Natural killer cell (primary cell): Measurements from ENCODE around the gene CYREN. TPM values are rescaled to one million over a fixed set of nuclear protein-coding genes. Genes with fewer than 3 reads are reported as not detected.

ENCODE experiments used
- ATAC-seq, 3 donors: fragments of 150-1000 bp in 2 of 3; fragments of 200-7000 bp in 1 of 3; cut with Tn5 transposase; 1 replicate in 1 of 3; 2 replicates in 2 of 3; pipeline ENCODE4 v1.10.0; 2021; ENCODE audit warnings: mild to moderate bottlenecking in 2 of 3, moderate library complexity in 2 of 3
- DNase-seq, 2 donors: peaks; one replicate each; pipeline versions ENCODE4 v3.0.0 to v3.0.0-alpha.2; 2013 to 2021; ENCODE audit warnings: mixed read lengths in 1 of 2
- H3K27ac ChIP-seq: one replicate; pipeline ENCODE4 v1.5.1; 2013; ENCODE audit warnings: mild to moderate bottlenecking, low read length
- H3K27me3 ChIP-seq: one replicate; pipeline ENCODE4 v1.6.1; 2013; ENCODE audit warnings: low read length; ENCODE audit not compliant: control insufficient read depth, insufficient read depth
- H3K36me3 ChIP-seq: one replicate; pipeline ENCODE4 v1.6.1; 2013; ENCODE audit warnings: low read length; ENCODE audit not compliant: control insufficient read depth, insufficient read depth
- H3K4me1 ChIP-seq: one replicate; pipeline ENCODE4 v1.6.1; 2013; ENCODE audit warnings: low read length; ENCODE audit not compliant: control insufficient read depth, insufficient read depth
- H3K4me3 ChIP-seq: one replicate; pipeline ENCODE4 v1.5.1; 2013; ENCODE audit warnings: low read length
- H3K9me3 ChIP-seq: one replicate; pipeline ENCODE4 v1.6.1; 2013; ENCODE audit warnings: low read length; ENCODE audit not compliant: control insufficient read depth, insufficient read depth
- H3K27ac Mint-ChIP-seq, 2 donors: one replicate each; pipeline ENCODE4 v1.8.0; 2022; ENCODE audit warnings: mild to moderate bottlenecking in 2 of 2, mixed read lengths in 2 of 2, moderate library complexity in 1 of 2
- H3K27me3 Mint-ChIP-seq, 2 donors: one replicate each; pipeline ENCODE4 v1.8.0; 2022; ENCODE audit warnings: low read depth in 2 of 2, mixed read lengths in 2 of 2
- H3K36me3 Mint-ChIP-seq: one replicate; pipeline ENCODE4 v1.8.0; 2022; ENCODE audit warnings: mixed read lengths
- H3K4me1 Mint-ChIP-seq, 2 donors: one replicate each; pipeline ENCODE4 v1.8.0; 2022; ENCODE audit warnings: mixed read lengths in 2 of 2
- H3K4me3 Mint-ChIP-seq: one replicate; pipeline ENCODE4 v1.8.0; 2022; ENCODE audit warnings: mild to moderate bottlenecking, moderate library complexity, mixed read lengths
- H3K9me3 Mint-ChIP-seq, 2 donors: one replicate each; pipeline ENCODE4 v1.8.0; 2022; ENCODE audit warnings: mixed read lengths in 2 of 2
- WGBS: methylation state at CpG from one replicate; pipeline ENCODE4 v1.1.7; 2013; ENCODE audit warnings: missing lambda C conversion rate; ENCODE audit not compliant: insufficient coverage; 5-methylcytosine and 5-hydroxymethylcytosine counted together
- intact Hi-C: fragments of 100-400 bp; cut with micrococcal nuclease; formaldehyde crosslinking; loops from one replicate; pipeline ENCODE4 v1.14.2; 2022
- total RNA-seq, 4 donors: library from RNA; stranded (reverse); fragments of 120-200 nt in 1 of 4; gene quantifications; one replicate each; pipeline versions ENCODE4 v1.2.3 to v1.2.4, GENCODE V29; 2013 to 2022
- TF ChIP-seq, protein P1 (sequence below): fragments of 200-600 bp; IDR thresholded peaks from one replicate; pipeline ENCODE4 v1.8.0; 2022; ENCODE audit warnings: antibody characterized with exemption

The CYREN gene
- total RNA-seq, 3 donors from 2014 or later (not counting 1 experiment from before 2014, with no cell fraction given) = 26.1 to 33.9 (median 33.8) TPM

DNA sequence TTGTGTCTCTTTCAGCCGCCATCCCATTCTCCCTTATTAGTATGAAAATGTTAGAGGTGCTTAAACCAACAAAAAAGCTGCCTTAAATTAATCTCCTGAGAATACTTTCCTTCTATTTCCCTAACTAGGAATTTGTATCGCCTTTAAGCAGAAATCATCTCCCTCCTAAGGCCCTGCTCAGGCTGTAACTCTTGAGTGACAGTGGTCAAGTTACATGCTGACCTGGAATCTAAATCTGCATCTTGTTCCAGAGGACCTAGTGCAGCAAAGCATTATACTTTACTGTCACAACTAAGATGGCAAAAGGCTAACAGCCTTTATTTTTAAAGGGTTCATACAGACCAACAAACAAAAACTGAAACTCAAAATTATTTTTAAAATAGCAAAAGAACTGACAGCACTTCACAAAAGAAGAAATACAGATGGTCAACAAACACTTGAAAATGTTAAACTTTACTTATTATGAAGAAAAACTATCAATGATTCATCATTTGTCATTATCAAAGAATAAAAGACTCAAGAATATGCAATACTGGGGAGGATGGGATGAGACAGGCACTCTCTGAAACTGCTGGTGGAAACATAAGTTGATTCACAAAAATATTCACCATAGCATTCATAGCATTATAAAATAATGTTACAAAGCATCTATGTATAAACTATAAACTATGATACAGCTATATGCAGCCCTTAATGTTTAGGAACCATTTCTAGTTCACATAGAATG is 11.0 kb downstream of the CYREN start:
- intact Hi-C loops = loop anchor here (2.0 kb wide), 1 partner anchor 57 kb away; no protein-coding TSS in a partner anchor
- H3K4me3 ChIP-seq = no peak overlapping the region
- Mint-ChIP-seq H3K9me3 (peaks cover 7 to 9% of the 10 kb centered on the region in 2 donors), H3K4me1 (peaks cover 77 to 82% of the 10 kb centered on the region in 2 donors), H3K27me3 (no peaks in the 10 kb centered on the region), H3K4me3 (peak overlapping the region; percentile 75), H3K27ac (peak overlapping the region; percentile 80 to 89), H3K36me3 (peaks cover 18% of the 10 kb centered on the region)
- H3K9me3 ChIP-seq = peaks cover 4% of the 10 kb centered on the region
- DNase-seq = no peak
- 97% methylated on average over 1 of the region's 2 CpGs for WGBS
- peak in 1 of 3 donors; percentile 24 for ATAC-seq
- peaks cover 37% of the 10 kb centered on the region for H3K4me1 ChIP-seq
- peak overlapping the region; percentile 15 for H3K27ac ChIP-seq
- H3K36me3 ChIP-seq = peaks cover 9% of the 10 kb centered on the region
- TF ChIP-seq, protein P1, sequence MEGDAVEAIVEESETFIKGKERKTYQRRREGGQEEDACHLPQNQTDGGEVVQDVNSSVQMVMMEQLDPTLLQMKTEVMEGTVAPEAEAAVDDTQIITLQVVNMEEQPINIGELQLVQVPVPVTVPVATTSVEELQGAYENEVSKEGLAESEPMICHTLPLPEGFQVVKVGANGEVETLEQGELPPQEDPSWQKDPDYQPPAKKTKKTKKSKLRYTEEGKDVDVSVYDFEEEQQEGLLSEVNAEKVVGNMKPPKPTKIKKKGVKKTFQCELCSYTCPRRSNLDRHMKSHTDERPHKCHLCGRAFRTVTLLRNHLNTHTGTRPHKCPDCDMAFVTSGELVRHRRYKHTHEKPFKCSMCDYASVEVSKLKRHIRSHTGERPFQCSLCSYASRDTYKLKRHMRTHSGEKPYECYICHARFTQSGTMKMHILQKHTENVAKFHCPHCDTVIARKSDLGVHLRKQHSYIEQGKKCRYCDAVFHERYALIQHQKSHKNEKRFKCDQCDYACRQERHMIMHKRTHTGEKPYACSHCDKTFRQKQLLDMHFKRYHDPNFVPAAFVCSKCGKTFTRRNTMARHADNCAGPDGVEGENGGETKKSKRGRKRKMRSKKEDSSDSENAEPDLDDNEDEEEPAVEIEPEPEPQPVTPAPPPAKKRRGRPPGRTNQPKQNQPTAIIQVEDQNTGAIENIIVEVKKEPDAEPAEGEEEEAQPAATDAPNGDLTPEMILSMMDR = no peak
- H3K27me3 ChIP-seq = no peaks in the 10 kb centered on the region

GRCh38 chr7:135158874-135159273 is 11.6 kb downstream of the CYREN start:
- H3K27me3 ChIP-seq = no peaks in the 10 kb centered on the region
- intact Hi-C loops = no loop called here
- no peak overlapping the region for H3K4me3 ChIP-seq
- peak overlapping the region; percentile 80 to 89 for H3K27ac Mint-ChIP-seq
- peaks cover 4% of the 10 kb centered on the region for H3K9me3 ChIP-seq
- peaks cover 25% of the 10 kb centered on the region for H3K36me3 Mint-ChIP-seq
- H3K4me1 Mint-ChIP-seq = peaks cover 80 to 83% of the 10 kb centered on the region in 2 donors
- H3K36me3 ChIP-seq = peaks cover 5% of the 10 kb centered on the region
- no peak for DNase-seq
- 97% methylated on average over 6 of the region's 6 CpGs for WGBS
- no peak for ATAC-seq
- H3K27me3 Mint-ChIP-seq = no peaks in the 10 kb centered on the region
- no peak overlapping the region for H3K4me3 Mint-ChIP-seq
- H3K4me1 ChIP-seq = peaks cover 37% of the 10 kb centered on the region
- peaks cover 9 to 11% of the 10 kb centered on the region in 2 donors for H3K9me3 Mint-ChIP-seq
- no peak overlapping the region for H3K27ac ChIP-seq
- TF ChIP-seq, protein P1 = no peak

- TF ChIP-seq, protein P1 = no peak
- intact Hi-C loops = no loop called here
- H3K27ac Mint-ChIP-seq = peak overlapping the region; percentile 24 to 80
- Histone ChIP-seq H3K36me3 (peaks cover 2% of the 10 kb centered on the region), H3K4me3 (no peak overlapping the region), H3K9me3 (peaks cover 4% of the 10 kb centered on the region), H3K27me3 (no peaks in the 10 kb centered on the region), H3K4me1 (peaks cover 37% of the 10 kb centered on the region), H3K27ac (no peak overlapping the region)
- 100% methylated on average over 1 of the region's 1 CpG for WGBS
- H3K4me3 Mint-ChIP-seq = no peak overlapping the region
- H3K27me3 Mint-ChIP-seq = no peaks in the 10 kb centered on the region
- DNase-seq (no peak), ATAC-seq (peak in 1 of 3 donors; percentile 21)
- H3K4me1 Mint-ChIP-seq = peaks cover 82 to 85% of the 10 kb centered on the region in 2 donors
- peaks cover 29% of the 10 kb centered on the region for H3K36me3 Mint-ChIP-seq
- H3K9me3 Mint-ChIP-seq = peaks cover 9 to 14% of the 10 kb centered on the region in 2 donors
Measured at GRCh38 chr7:135158141-135158655, 12.3 kb downstream of the CYREN start.
